ENCODE results near the gene TUT4.

The TUT4 gene

GRCh38 chr1:52511851-52512615, 40.9 kb downstream of the TUT4 start:
- H3K79me2 ChIP-seq (ENCODE audit: low read length), result no peaks in the 10 kb centered on the region
- H4K20me1 ChIP-seq (ENCODE audit: insufficient read depth, low read length), result no peaks in the 10 kb centered on the region; the same call in 1 of the 2 replicates
- no peak overlapping the region for H2AFZ ChIP-seq (ENCODE audit: low read depth, low read length)
- H3K9ac ChIP-seq (ENCODE audit: low read length), result no peak overlapping the region
- no peak overlapping the region for H3K4me3 ChIP-seq (ENCODE audit: low read length)
- H3K9me3 ChIP-seq (ENCODE audit: insufficient read depth, low read length), result no peaks in the 10 kb centered on the region
- no peaks in the 10 kb centered on the region for H3K4me1 ChIP-seq (ENCODE audit: low read length)
- no peak overlapping the region for H3K4me2 ChIP-seq (ENCODE audit: low read length)
- H3K27ac ChIP-seq (ENCODE audit: low read length), result no peak overlapping the region
- no peaks in the 10 kb centered on the region for H3K27me3 ChIP-seq (ENCODE audit: low read depth, low read length)
- H3K36me3 ChIP-seq (replicated peaks; ENCODE audit: low read depth, low read length), result peaks cover 9% of the 10 kb centered on the region
- TF ChIP-seq, protein P1, sequence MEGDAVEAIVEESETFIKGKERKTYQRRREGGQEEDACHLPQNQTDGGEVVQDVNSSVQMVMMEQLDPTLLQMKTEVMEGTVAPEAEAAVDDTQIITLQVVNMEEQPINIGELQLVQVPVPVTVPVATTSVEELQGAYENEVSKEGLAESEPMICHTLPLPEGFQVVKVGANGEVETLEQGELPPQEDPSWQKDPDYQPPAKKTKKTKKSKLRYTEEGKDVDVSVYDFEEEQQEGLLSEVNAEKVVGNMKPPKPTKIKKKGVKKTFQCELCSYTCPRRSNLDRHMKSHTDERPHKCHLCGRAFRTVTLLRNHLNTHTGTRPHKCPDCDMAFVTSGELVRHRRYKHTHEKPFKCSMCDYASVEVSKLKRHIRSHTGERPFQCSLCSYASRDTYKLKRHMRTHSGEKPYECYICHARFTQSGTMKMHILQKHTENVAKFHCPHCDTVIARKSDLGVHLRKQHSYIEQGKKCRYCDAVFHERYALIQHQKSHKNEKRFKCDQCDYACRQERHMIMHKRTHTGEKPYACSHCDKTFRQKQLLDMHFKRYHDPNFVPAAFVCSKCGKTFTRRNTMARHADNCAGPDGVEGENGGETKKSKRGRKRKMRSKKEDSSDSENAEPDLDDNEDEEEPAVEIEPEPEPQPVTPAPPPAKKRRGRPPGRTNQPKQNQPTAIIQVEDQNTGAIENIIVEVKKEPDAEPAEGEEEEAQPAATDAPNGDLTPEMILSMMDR (IDR thresholded peaks at IDR 0.05; ENCODE audit: low read depth, low read length), result no peak
- no peak for TF ChIP-seq EZH2phosphoT487 (IDR thresholded peaks at IDR 0.05; ENCODE audit: low read depth)

DNA sequence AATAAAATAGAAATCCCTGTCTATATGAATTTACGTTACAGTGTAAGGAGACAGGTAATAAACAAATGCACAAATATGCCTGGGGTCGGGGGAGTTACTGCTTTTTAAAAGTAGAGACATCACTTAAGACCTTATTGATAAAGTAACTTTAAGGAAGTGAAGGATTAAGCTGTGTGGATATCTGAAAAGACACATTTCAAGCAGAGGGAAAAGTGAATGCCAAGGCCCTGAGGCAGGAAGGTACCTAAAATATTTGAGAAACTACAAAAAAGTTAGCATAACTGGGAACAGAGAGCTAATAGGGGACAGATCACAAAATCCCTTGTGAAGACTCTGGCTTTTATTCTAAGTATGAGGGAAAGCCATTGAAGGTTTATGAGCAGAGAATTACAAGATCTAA, 41.5 kb downstream of the TUT4 start:
- Histone ChIP-seq H3K4me1 (ENCODE audit: low read length) (no peaks in the 10 kb centered on the region), H3K27ac (ENCODE audit: low read length) (no peak overlapping the region), H3K79me2 (ENCODE audit: low read length) (no peaks in the 10 kb centered on the region), H3K36me3 (replicated peaks; ENCODE audit: low read depth, low read length) (peaks cover 9% of the 10 kb centered on the region), H4K20me1 (ENCODE audit: insufficient read depth, low read length) (no peaks in the 10 kb centered on the region), H3K4me3 (ENCODE audit: low read length) (no peak overlapping the region), H2AFZ (ENCODE audit: low read depth, low read length) (no peak overlapping the region), H3K9ac (ENCODE audit: low read length) (no peak overlapping the region), H3K4me2 (ENCODE audit: low read length) (no peak overlapping the region), H3K27me3 (ENCODE audit: low read depth, low read length) (no peaks in the 10 kb centered on the region), H3K9me3 (ENCODE audit: insufficient read depth, low read length) (no peaks in the 10 kb centered on the region)
- TF ChIP-seq EZH2phosphoT487 (IDR thresholded peaks at IDR 0.05; ENCODE audit: low read depth), result no peak
- TF ChIP-seq, protein P1 (IDR thresholded peaks at IDR 0.05; ENCODE audit: low read depth, low read length), result no peak

- Histone ChIP-seq H3K27ac (ENCODE audit: low read length) (no peak overlapping the region), H3K27me3 (ENCODE audit: low read depth, low read length) (no peaks in the 10 kb centered on the region), H3K4me1 (ENCODE audit: low read length) (no peaks in the 10 kb centered on the region), H4K20me1 (ENCODE audit: insufficient read depth, low read length) (no peaks in the 10 kb centered on the region), H3K4me2 (ENCODE audit: low read length) (no peak overlapping the region), H3K9me3 (ENCODE audit: insufficient read depth, low read length) (no peaks in the 10 kb centered on the region), H3K36me3 (replicated peaks; ENCODE audit: low read depth, low read length) (peaks cover 6% of the 10 kb centered on the region), H2AFZ (ENCODE audit: low read depth, low read length) (no peak overlapping the region), H3K4me3 (ENCODE audit: low read length) (no peak overlapping the region), H3K79me2 (ENCODE audit: low read length) (no peaks in the 10 kb centered on the region), H3K9ac (ENCODE audit: low read length) (no peak overlapping the region)
- no peak for TF ChIP-seq EZH2phosphoT487 (IDR thresholded peaks at IDR 0.05; ENCODE audit: low read depth)
- TF ChIP-seq, protein P1 (IDR thresholded peaks at IDR 0.05; ENCODE audit: low read depth, low read length), result no peak
Observed at GRCh38 chr1:52506920-52507546, 45.9 kb downstream of the TUT4 start.

- Histone ChIP-seq H3K79me2 (ENCODE audit: low read length) (no peaks in the 10 kb centered on the region), H3K9me3 (ENCODE audit: insufficient read depth, low read length) (no peaks in the 10 kb centered on the region), H4K20me1 (ENCODE audit: insufficient read depth, low read length) (no peaks in the 10 kb centered on the region), H3K27ac (ENCODE audit: low read length) (no peak overlapping the region), H3K27me3 (ENCODE audit: low read depth, low read length) (no peaks in the 10 kb centered on the region), H2AFZ (ENCODE audit: low read depth, low read length) (no peak overlapping the region), H3K9ac (ENCODE audit: low read length) (no peak overlapping the region), H3K4me3 (ENCODE audit: low read length) (no peak overlapping the region), H3K4me1 (ENCODE audit: low read length) (no peaks in the 10 kb centered on the region), H3K36me3 (replicated peaks; ENCODE audit: low read depth, low read length) (peaks cover 6% of the 10 kb centered on the region), H3K4me2 (ENCODE audit: low read length) (no peak overlapping the region)
- TF ChIP-seq, protein P1 (IDR thresholded peaks at IDR 0.05; ENCODE audit: low read depth, low read length), result no peak
- no peak for TF ChIP-seq EZH2phosphoT487 (IDR thresholded peaks at IDR 0.05; ENCODE audit: low read depth)
Observed at GRCh38 chr1:52506349-52506748, 46.5 kb downstream of the TUT4 start.

All from OCI-LY3 (cell line).